HG03558 (cell line): ENCODE measurements around the gene CENPC.

Source experiments
- ATAC-seq: cut with Tn5 transposase; IDR thresholded peaks from one replicate; pipeline ENCODE4 v1.9.1; 2021; ENCODE audit warnings: moderate number of reproducible peaks; ENCODE audit not compliant: unreplicated experiment; ENCODE audit errors: extremely low read depth

The CENPC gene

DNA sequence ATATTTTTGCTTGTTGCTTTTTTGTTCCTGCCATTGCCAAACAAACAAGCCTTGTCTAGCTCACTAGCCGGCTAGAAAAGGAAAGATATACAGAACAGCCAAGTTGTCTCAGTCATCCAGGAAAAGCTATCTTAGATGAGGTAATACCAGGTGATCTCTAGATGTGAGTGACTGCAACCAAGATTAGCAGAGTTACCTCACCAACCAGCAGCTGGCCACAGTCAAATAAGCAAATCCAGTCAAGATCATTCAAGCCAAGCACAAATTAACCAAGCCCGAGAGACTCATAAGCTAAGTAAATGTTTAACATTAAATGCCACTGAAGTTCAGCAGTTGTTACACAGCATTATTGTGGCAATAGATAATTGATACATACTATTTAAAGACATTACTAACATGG, 108.6 kb downstream of the CENPC start:
- peak; percentile 76 for ATAC-seq

- ATAC-seq = no peak
Measured at GRCh38 chr4:67430989-67431388, 114.3 kb downstream of the CENPC start.

DNA sequence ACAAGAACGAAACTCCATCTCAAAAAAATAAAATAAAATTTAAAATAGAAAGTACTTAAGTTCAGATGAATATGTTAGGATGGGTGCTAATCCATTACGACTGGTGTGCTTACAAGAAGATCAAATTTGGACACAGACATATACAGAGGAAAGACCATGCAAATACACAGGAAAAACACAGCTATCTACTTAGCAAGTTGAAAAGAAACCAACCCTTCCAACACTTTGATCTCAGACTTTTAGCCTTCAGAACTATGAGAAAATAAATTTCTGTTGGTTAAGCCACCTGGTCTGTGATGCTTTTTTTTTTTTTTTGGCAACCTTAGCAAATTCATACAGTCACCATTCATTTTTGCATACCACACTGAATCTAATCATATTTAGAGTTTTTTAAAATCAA, 116.5 kb downstream of the CENPC start:
- ATAC-seq = no peak
